SU-DHL-6 (cell line): ENCODE measurements around the gene MAP4.

Experiments
- CTCF ChIP-seq: fragments of 200-600 bp; sonication (generic); IDR thresholded peaks from one replicate; pipeline ENCODE4 v1.5.1; 2017; ENCODE audit warnings: antibody characterized with exemption, mild to moderate bottlenecking, low read length, moderate library complexity; ENCODE audit not compliant: insufficient read depth, poor library complexity, severe bottlenecking
- EZH2phosphoT487 ChIP-seq: fragments of 200-600 bp; sonication (generic), shearing (Covaris generic); conservative IDR thresholded peaks from 2 replicates; pipeline ENCODE4 v1.6.1; 2018; ENCODE audit warnings: mild to moderate bottlenecking, antibody characterized with exemption, low read length, moderate library complexity, mixed read lengths

- TF ChIP-seq CTCF (no peak), EZH2phosphoT487 (no peak)
Observed at GRCh38 chr3:48013288-48013980, 2.8 kb downstream of the MAP4 start.
